K562 (cell line): ENCODE results near the gene UGT8. TPM values are rescaled to one million over a fixed set of nuclear protein-coding genes. Genes with fewer than 3 reads are reported as not detected.

Experiments used
- ATAC-seq: fragments of 200-7000 bp; cut with Tn5 transposase; 3 replicates; pipeline ENCODE4 v1.9.1; 2020; ENCODE audit warnings: moderate library complexity
- BruUV-seq: library from RNA; stranded (reverse); fragments of 400-500 nt; replicated peaks from 2 replicates; lab custom pipeline; 2021; lab: Mats Ljungman, UMichigan
- CTCF ChIA-PET: fragments of 300-600 bp; formaldehyde crosslinking; extraction: SDS; loops from one replicate; lab custom pipeline; 2021; ENCODE audit warnings: low intra/inter-chr PET ratio; lab: Yijun Ruan, JAX
- POLR2A ChIA-PET: fragments of 300-600, 350-650 bp; sonication (Branson Sonifier 250); formaldehyde crosslinking; extraction: SDS; loops from one replicate; lab custom pipeline; 2021; ENCODE audit warnings: antibody characterized with exemption, inconsistent platforms; lab: Yijun Ruan, JAX
- DNase-seq, 4 experiments: peaks; one replicate each; pipeline versions ENCODE4 v3.0.0 to v3.0.0-alpha.2; 2011 to 2018; ENCODE audit warnings: low spot score in 3 of 4, mixed read lengths in 3 of 4; ENCODE audit errors: extremely low read depth in 1 of 4
- FAIRE-seq: peaks from 2 replicates; lab custom pipeline; 2011; peaks lifted over from hg19 to GRCh38; lab: Jason Lieb, UNC
- H2AFZ ChIP-seq: 2 replicates; pipeline ENCODE4 v1.6.0; 2011; ENCODE audit warnings: low read depth, low read length, control low read depth, inconsistent platforms
- H3K27ac ChIP-seq: fragments of 200-600 bp; 3 replicates; pipeline ENCODE4 v1.8.0; 2011; ENCODE audit warnings: low read depth, mild to moderate bottlenecking, control low read depth, inconsistent platforms, low read length, moderate library complexity, mixed read lengths; ENCODE audit errors: extremely low read depth
- H3K27me3 ChIP-seq, 2 experiments: fragments of 300-600 bp in 1 of 2; 2 replicates in 1 of 2; 3 replicates in 1 of 2; pipeline versions ENCODE4 v1.6.0 to v1.8.0; 2011; ENCODE audit warnings: inconsistent platforms in 2 of 2, low read length in 2 of 2, mild to moderate bottlenecking in 1 of 2, mixed read lengths in 1 of 2, moderate library complexity in 1 of 2; ENCODE audit not compliant: control insufficient read depth in 2 of 2, insufficient read depth in 2 of 2
- H3K36me3 ChIP-seq: fragments of 300-600 bp; 3 replicates; pipeline ENCODE4 v1.8.0; 2011; ENCODE audit warnings: mild to moderate bottlenecking, low read length, inconsistent platforms; ENCODE audit not compliant: control insufficient read depth, insufficient read depth
- H3K4me1 ChIP-seq, 2 experiments: fragments of 200-600 bp in 1 of 2; replicated peaks in 1 of 2; 2 replicates in 1 of 2; 3 replicates in 1 of 2; pipeline versions ENCODE4 v1.5.1 to v1.8.0; 2011; ENCODE audit warnings: inconsistent platforms in 2 of 2, low read length in 2 of 2, mild to moderate bottlenecking in 1 of 2, mixed read lengths in 1 of 2, moderate library complexity in 1 of 2; ENCODE audit not compliant: control insufficient read depth in 2 of 2, insufficient read depth in 2 of 2
- H3K4me2 ChIP-seq: 2 replicates; pipeline ENCODE4 v1.6.1; 2011; ENCODE audit warnings: low read length, control low read depth, inconsistent platforms, mixed read lengths; ENCODE audit not compliant: insufficient read depth
- H3K4me3 ChIP-seq: fragments of 200-600 bp; sonication (generic), shearing (Covaris generic); 2 replicates; pipeline ENCODE4 v1.5.1; 2016; ENCODE audit warnings: control low read depth, inconsistent platforms
- H3K79me2 ChIP-seq: fragments of 200-600 bp; 3 replicates; pipeline ENCODE4 v1.8.0; 2011; ENCODE audit warnings: low read length, inconsistent platforms; ENCODE audit not compliant: control insufficient read depth, insufficient read depth
- H3K9ac ChIP-seq, 2 experiments: 2 replicates each; pipeline versions ENCODE4 v1.6.0 to v1.6.1; 2011; ENCODE audit warnings: low read depth in 2 of 2, low read length in 2 of 2, control low read depth in 1 of 2, inconsistent platforms in 1 of 2, mild to moderate bottlenecking in 1 of 2, mixed read lengths in 1 of 2; ENCODE audit not compliant: insufficient read depth in 1 of 2
- H3K9me1 ChIP-seq: one replicate; pipeline ENCODE4 v1.6.0; 2011; ENCODE audit warnings: inconsistent platforms, mild to moderate bottlenecking, low read length, moderate library complexity; ENCODE audit not compliant: control insufficient read depth, insufficient read depth
- H3K9me3 ChIP-seq: replicated peaks from 2 replicates; pipeline ENCODE4 v1.5.1; 2011; ENCODE audit warnings: low read depth, low read length, inconsistent platforms; ENCODE audit not compliant: control insufficient read depth, insufficient read depth
- H4K20me1 ChIP-seq: replicated peaks from 2 replicates; pipeline ENCODE4 v1.6.1; 2011; ENCODE audit warnings: low read length, inconsistent platforms, mixed read lengths; ENCODE audit not compliant: control insufficient read depth, insufficient read depth
- FUS ChIP-seq: fragments of 200-400 bp; formaldehyde crosslinking; optimal IDR thresholded peaks from 2 replicates; pipeline ENCODE3; 2017; ENCODE audit warnings: low read depth, low read length
- HIVEP1 ChIP-seq: fragments of 250-450 bp; sonication (Bioruptor Pico); IDR thresholded peaks from 2 replicates; pipeline ENCODE4 v1.4.0; 2020; ENCODE audit warnings: mild to moderate bottlenecking
- HNRNPK ChIP-seq: fragments of 200-400 bp; formaldehyde crosslinking; IDR thresholded peaks from one replicate; pipeline ENCODE4 v1.6.1; 2018; ENCODE audit warnings: mild to moderate bottlenecking, low read depth, low read length; ENCODE audit not compliant: poor library complexity, severe bottlenecking
- ILF3 ChIP-seq: fragments of 450-650 bp; IDR thresholded peaks from 2 replicates; pipeline ENCODE4 v1.6.1; 2018; ENCODE audit warnings: antibody characterized with exemption, mild to moderate bottlenecking, moderate library complexity, borderline replicate concordance
- JUND ChIP-seq, 2 experiments: IDR thresholded peaks; 2 replicates in 1 of 2; 3 replicates in 1 of 2; pipeline ENCODE4 v1.6.1; 2011; ENCODE audit warnings: borderline replicate concordance in 2 of 2, low read depth in 2 of 2, low read length in 2 of 2, improper control_type of control experiment in 1 of 2, missing biosample characterization in 1 of 2, missing genetic modification characterization in 1 of 2, missing genetic modification reagents in 1 of 2
- PTRF ChIP-seq: fragments of 450-650 bp; IDR thresholded peaks from 2 replicates; pipeline ENCODE4 v1.6.1; 2016; ENCODE audit warnings: mild to moderate bottlenecking, missing genetic modification characterization, missing compliant biosample characterization
- RBBP5 ChIP-seq: fragments of 200-600 bp; sonication (generic); IDR thresholded peaks from 2 replicates; pipeline ENCODE4 v1.6.1; 2012; ENCODE audit warnings: borderline replicate concordance, mild to moderate bottlenecking, low read length, control low read depth, inconsistent platforms; ENCODE audit not compliant: insufficient read depth, poor library complexity, severe bottlenecking
- SMAD2 ChIP-seq: fragments of 150-350 bp; IDR thresholded peaks from 2 replicates; pipeline ENCODE4 v1.6.1; 2014; ENCODE audit warnings: low read depth, mild to moderate bottlenecking, low read length
- TEAD1 ChIP-seq, 2 experiments: fragments of 450-650 bp in 1 of 2; sonication (generic) in 1 of 2; formaldehyde crosslinking; IDR thresholded peaks; 2 replicates each; pipeline versions ENCODE4 v1.4.0 to v1.8.0; 2020 to 2022; ENCODE audit warnings: mild to moderate bottlenecking in 2 of 2, missing genetic modification reagents in 1 of 2
- THRB ChIP-seq: fragments of 450-650 bp; formaldehyde crosslinking; conservative IDR thresholded peaks from 2 replicates; pipeline ENCODE4 v1.4.0; 2022; ENCODE audit warnings: mild to moderate bottlenecking, missing genetic modification characterization
- ZC3H11A ChIP-seq: IDR thresholded peaks from 2 replicates; pipeline ENCODE4 v1.6.1; 2012; ENCODE audit warnings: low read depth, low read length, improper control_type of control experiment
- ZC3H8 ChIP-seq: fragments of 450-650 bp; IDR thresholded peaks from 2 replicates; pipeline ENCODE4 v1.6.1; 2017
- ZEB2 ChIP-seq: fragments of 450-650 bp; IDR thresholded peaks from 2 replicates; pipeline ENCODE4 v1.6.1; 2016
- WGBS: fragments of 100-300 bp; shearing (Covaris generic); methylation state at CpG from one replicate; pipeline ENCODE4 v1.1.6; 2016; ENCODE audit warnings: low coverage, mixed read lengths; ENCODE audit not compliant: insufficient coverage; ENCODE audit errors: missing lambda C conversion rate; 5-methylcytosine and 5-hydroxymethylcytosine counted together
- in situ Hi-C: fragments of 300-500 bp; cut with MboI; formaldehyde crosslinking; loops from 4 replicates; pipeline ENCODE4 v1.15.0; 2018; ENCODE audit warnings: inconsistent platforms, mixed read lengths
- intact Hi-C: fragments of 100-400 bp; cut with micrococcal nuclease; formaldehyde crosslinking; loops from 2 replicates; pipeline ENCODE4 v1.14.2; 2022
- polyA plus RNA-seq, 8 experiments: library from polyadenylated mRNA; depleted of rRNA in 4 of 8; stranded (reverse) in 5 of 8; unstranded in 3 of 8; fragments of >200 nt; fragmentation: Nextera tagmentation in 2 of 8; fragmentation: Illumina TruSeq in 1 of 8; extraction: Ambion mirVana in 2 of 8; extraction: Trizol in 1 of 8; gene quantifications; 2 replicates each; pipeline versions ENCODE4 v1.2.1 to v1.2.3, GENCODE V29; 2011 to 2014; ENCODE audit warnings: inconsistent platforms in 1 of 8, missing spikeins in 1 of 8
- total RNA-seq, 7 experiments: library from RNA; depleted of rRNA in 6 of 7; stranded (reverse); fragments of >200 nt in 6 of 7; fragmentation: Illumina TruSeq in 2 of 7; extraction: Trizol in 2 of 7; gene quantifications; 2 replicates each; pipeline versions ENCODE4 v1.2.1 to v1.2.3, GENCODE V29; 2011 to 2021; ENCODE audit warnings: low replicate concordance in 1 of 7

The UGT8 gene
- total and polyA plus RNA-seq, 9 of the 15 experiments (the other 6 are each of a cell fraction or from before 2014, with no cell fraction given) = 3.0 to 10.7 (median 6.0) TPM

GRCh38 chr4:114563536-114564315 lies 34.9 kb upstream of the UGT8 start:
- in situ Hi-C loops (no loop called here), intact Hi-C loops (no loop called here)
- under 1% methylated on average over 5 of the region's 5 CpGs for WGBS
- Histone ChIP-seq H4K20me1 (no peaks in the 10 kb centered on the region), H3K4me1 (no peaks in the 10 kb centered on the region), H3K27me3 (no peaks in the 10 kb centered on the region), H3K9me3 (no peaks in the 10 kb centered on the region), H3K4me2 (no peak overlapping the region), H3K79me2 (no peaks in the 10 kb centered on the region), H3K9me1 (no peaks in the 10 kb centered on the region), H3K9ac (no peak overlapping the region), H2AFZ (no peak overlapping the region), H3K4me3 (no peak overlapping the region), H3K27ac (no peak overlapping the region), H3K36me3 (no peaks in the 10 kb centered on the region)
- ChIA-PET CTCF (no interaction called here), POLR2A (no interaction called here)
- no peak for ATAC-seq
- no peak for FAIRE-seq
- TF ChIP-seq HNRNPK = no peak
- no peak for TF ChIP-seq RBBP5
- no peak for TF ChIP-seq SMAD2
- no peak for TF ChIP-seq ZC3H11A
- no peak for TF ChIP-seq TEAD1 (CRISPR knock-in tag; IDR thresholded peaks at IDR 0.05)
- TF ChIP-seq ILF3 = no peak
- TF ChIP-seq PTRF = no peak
- no peak for TF ChIP-seq ZC3H8
- TF ChIP-seq JUND (IDR thresholded peaks at IDR 0.05; ENCODE audit: borderline replicate concordance, low read depth, low read length) = no peak
- no peak for TF ChIP-seq JUND (tag; IDR thresholded peaks at IDR 0.05; ENCODE audit: borderline replicate concordance, low read depth, low read length)
- TF ChIP-seq HIVEP1 (CRISPR knock-in tag) = no peak
- no peak for TF ChIP-seq FUS
- TF ChIP-seq ZEB2 = no peak
- TF ChIP-seq THRB (CRISPR knock-in tag) = no peak
- no peak for DNase-seq
- no TSS peak for BruUV-seq
